CD1c-positive myeloid dendritic cell (primary cell): ENCODE measurements around the gene LMNTD1.
"Not testable (repeated sequence)": the region's sequence is repeated elsewhere in the genome, so short reads cannot be mapped to it uniquely, and the experiment has no call there.

Experiments
- DNase-seq: peaks from one replicate; pipeline ENCODE4 v3.0.0-alpha.2; 2016; ENCODE audit errors: extremely low spot score

The LMNTD1 gene

GRCh38 chr12:25553098-25553497 lies at the start of gene LMNTD1:
Gene LMNTD1 (minus strand): TSS chr12:25553283. CDS start chr12:25552959, 324 bp downstream.
- DNase-seq: no peak

GRCh38 chr12:25598956-25599355 lies 45.9 kb upstream of the LMNTD1 start:
- no peak for DNase-seq

GRCh38 chr12:25595496-25595895 lies 42.4 kb upstream of the LMNTD1 start:
- DNase-seq: not testable (repeated sequence)

- no peak for DNase-seq
These were observed 41.3 kb upstream of the LMNTD1 start for GRCh38 chr12:25594376-25594775.

- no peak for DNase-seq
These were observed 39.8 kb upstream of the LMNTD1 start for GRCh38 chr12:25592725-25593495.

- DNase-seq: no peak
These were observed 38.1 kb upstream of the LMNTD1 start for GRCh38 chr12:25591144-25591543.

- no peak for DNase-seq
These were observed 37.1 kb upstream of the LMNTD1 start for GRCh38 chr12:25590011-25590721.

GRCh38 chr12:25587346-25587745 lies 34.3 kb upstream of the LMNTD1 start:
- DNase-seq: no peak

- no peak for DNase-seq
These were observed 32.6 kb upstream of the LMNTD1 start for GRCh38 chr12:25585662-25586061.

- no peak for DNase-seq
These were observed 32.0 kb upstream of the LMNTD1 start for GRCh38 chr12:25585021-25585523.

GRCh38 chr12:25584596-25584995 lies 31.5 kb upstream of the LMNTD1 start:
- DNase-seq: no peak

GRCh38 chr12:25583545-25583944 lies 30.5 kb upstream of the LMNTD1 start:
- no peak for DNase-seq

- DNase-seq: no peak
These were observed 28.0 kb upstream of the LMNTD1 start for GRCh38 chr12:25581067-25581466.

GRCh38 chr12:25578411-25579143 lies 25.5 kb upstream of the LMNTD1 start:
- DNase-seq: no peak

- DNase-seq: no peak
These were observed 21.7 kb upstream of the LMNTD1 start for GRCh38 chr12:25574761-25575160.

- DNase-seq: no peak
These were observed 20.3 kb upstream of the LMNTD1 start for GRCh38 chr12:25573346-25573745.

- no peak for DNase-seq
These were observed 17.3 kb upstream of the LMNTD1 start for GRCh38 chr12:25570418-25570817.

- no peak for DNase-seq
These were observed 13.3 kb upstream of the LMNTD1 start for GRCh38 chr12:25566202-25566949.

GRCh38 chr12:25558586-25558985 lies 5.5 kb upstream of the LMNTD1 start:
- DNase-seq: no peak

- peak; percentile 41 for DNase-seq
These were observed 4.8 kb upstream of the LMNTD1 start for GRCh38 chr12:25557830-25558436.

- DNase-seq: peak; percentile 31
These were observed 3.1 kb upstream of the LMNTD1 start for GRCh38 chr12:25556153-25556552.
